A549 (cell line): Measurements from ENCODE around the gene CAMK1. TPM values are rescaled to one million over a fixed set of nuclear protein-coding genes. Genes with fewer than 3 reads are reported as not detected.

Source experiments
- ATAC-seq, 2 experiments: fragments of 200-7000 bp in 1 of 2; fragments of >200 bp in 1 of 2; cut with Nextera tagmentation in 1 of 2; cut with Tn5 transposase in 1 of 2; 3 replicates each; pipeline versions ENCODE4 v1.8.0 to v1.9.1; 2018 to 2020; ENCODE audit warnings: mild to moderate bottlenecking in 1 of 2, moderate library complexity in 1 of 2
- CTCF ChIA-PET: fragments of 300-600 bp; sonication (Branson Sonifier 250); formaldehyde crosslinking; extraction: SDS; loops from one replicate; lab custom pipeline; 2021; ENCODE audit warnings: antibody characterized with exemption, inconsistent platforms; lab: Yijun Ruan, JAX
- POLR2A ChIA-PET: fragments of 350-600 bp; formaldehyde crosslinking; extraction: SDS; loops from one replicate; lab custom pipeline; 2021; ENCODE audit warnings: antibody characterized with exemption, inconsistent platforms; lab: Yijun Ruan, JAX
- DNase-seq, 2 experiments: peaks; one replicate each; pipeline versions ENCODE4 v3.0.0 to v3.0.0-alpha.2; 2011 to 2016; ENCODE audit warnings: low read depth in 1 of 2, low spot score in 1 of 2
- FAIRE-seq: peaks from 2 replicates; lab custom pipeline; 2011; peaks lifted over from hg19 to GRCh38; lab: Jason Lieb, UNC
- H3K27ac ChIP-seq, 2 experiments: fragments of >200 bp; sonication (Bioruptor Twin); formaldehyde crosslinking; 3 replicates each; pipeline ENCODE4 v1.5.1; 2016 to 2017
- H3K4me1 ChIP-seq: fragments of >200 bp; sonication (Bioruptor Twin); formaldehyde crosslinking; 3 replicates; pipeline ENCODE4 v1.6.1; 2016
- H3K4me2 ChIP-seq: fragments of >200 bp; sonication (Bioruptor Twin); formaldehyde crosslinking; 3 replicates; pipeline ENCODE4 v1.6.1; 2016
- H3K4me3 ChIP-seq: fragments of >200 bp; sonication (Bioruptor Twin); formaldehyde crosslinking; 3 replicates; pipeline ENCODE4 v1.5.1; 2016
- H3K9me3 ChIP-seq: fragments of >200 bp; sonication (Bioruptor Twin); formaldehyde crosslinking; 3 replicates; pipeline ENCODE4 v1.6.1; 2016
- CBX2 ChIP-seq: fragments of 200-600 bp; sonication (generic); IDR thresholded peaks from 2 replicates; pipeline ENCODE4 v1.6.1; 2016; ENCODE audit warnings: low read depth, mild to moderate bottlenecking, borderline replicate concordance
- CBX8 ChIP-seq: fragments of 200-600 bp; sonication (generic); IDR thresholded peaks from 2 replicates; pipeline ENCODE4 v1.6.1; 2016
- CEBPB ChIP-seq, 2 experiments: fragments of >200 bp in 1 of 2; sonication (Bioruptor Twin) in 1 of 2; formaldehyde crosslinking in 1 of 2; IDR thresholded peaks; 2 replicates each; pipeline ENCODE4 v1.6.1; 2012 to 2016
- EHF ChIP-seq: fragments of 250-450 bp; sonication (Bioruptor Pico); IDR thresholded peaks from 2 replicates; pipeline ENCODE4 v1.5.0; 2020; ENCODE audit warnings: mild to moderate bottlenecking
- EP300 ChIP-seq, 2 experiments: fragments of >200 bp; sonication (Bioruptor Twin); formaldehyde crosslinking; IDR thresholded peaks; 2 replicates in 1 of 2; 3 replicates in 1 of 2; pipeline ENCODE4 v1.6.1; 2016 to 2017
- FOSL2 ChIP-seq, 2 experiments: fragments of 450-650 bp in 1 of 2; fragments of >200 bp in 1 of 2; sonication (Bioruptor Twin) in 1 of 2; formaldehyde crosslinking; IDR thresholded peaks; 2 replicates each; pipeline versions ENCODE4 v1.5.0 to v1.6.1; 2016 to 2020; ENCODE audit warnings: mild to moderate bottlenecking in 1 of 2, moderate library complexity in 1 of 2
- FOXS1 ChIP-seq: fragments of 250-450 bp; sonication (Bioruptor Pico); IDR thresholded peaks from 2 replicates; pipeline ENCODE4 v1.5.0; 2020; ENCODE audit warnings: mild to moderate bottlenecking, moderate library complexity
- GATA3 ChIP-seq: IDR thresholded peaks from 2 replicates; pipeline ENCODE4 v1.6.1; 2012; ENCODE audit warnings: borderline replicate concordance
- HEYL ChIP-seq: fragments of 250-450 bp; sonication (Bioruptor Pico); IDR thresholded peaks from 2 replicates; pipeline ENCODE4 v1.8.0; 2021; ENCODE audit warnings: mild to moderate bottlenecking, moderate library complexity
- HOXB13 ChIP-seq: fragments of 250-450 bp; sonication (Bioruptor Pico); IDR thresholded peaks from 2 replicates; pipeline ENCODE4 v1.5.0; 2020; ENCODE audit warnings: low read depth, mild to moderate bottlenecking, moderate library complexity
- JUN ChIP-seq, 2 experiments: fragments of >200 bp; sonication (Bioruptor Twin); formaldehyde crosslinking; IDR thresholded peaks; 2 replicates in 1 of 2; 3 replicates in 1 of 2; pipeline ENCODE4 v1.6.1; 2016 to 2017
- JUNB ChIP-seq: fragments of >200 bp; sonication (Bioruptor Twin); formaldehyde crosslinking; IDR thresholded peaks from 2 replicates; pipeline ENCODE4 v1.6.1; 2016
- KDM1A ChIP-seq: fragments of 200-600 bp; sonication (generic); IDR thresholded peaks from 2 replicates; pipeline ENCODE4 v1.6.1; 2016; ENCODE audit warnings: low read depth, mild to moderate bottlenecking
- MYC ChIP-seq: IDR thresholded peaks from 2 replicates; pipeline ENCODE4 v1.6.1; 2012; ENCODE audit warnings: mild to moderate bottlenecking, inconsistent platforms, low read length, improper control_type of control experiment, borderline replicate concordance
- NR3C1 ChIP-seq: fragments of >200 bp; sonication (Bioruptor Twin); formaldehyde crosslinking; IDR thresholded peaks from 3 replicates; pipeline ENCODE4 v1.6.1; 2017
- POLR2A ChIP-seq: IDR thresholded peaks from 2 replicates; pipeline ENCODE4 v1.6.1; 2012; ENCODE audit warnings: mild to moderate bottlenecking, low read length
- RCOR1 ChIP-seq: fragments of 150-350 bp; IDR thresholded peaks from 2 replicates; pipeline ENCODE4 v1.6.1; 2014; ENCODE audit warnings: antibody characterized with exemption, low read length, low read depth
- ZNF302 ChIP-seq: fragments of 250-450 bp; sonication (Bioruptor Pico); IDR thresholded peaks from 2 replicates; pipeline ENCODE4 v1.9.0; 2021; ENCODE audit warnings: inconsistent platforms, mild to moderate bottlenecking, moderate library complexity
- WGBS: methylation state at CpG from one replicate; pipeline ENCODE4 v1.1.6; 2017; ENCODE audit errors: missing lambda C conversion rate; 5-methylcytosine and 5-hydroxymethylcytosine counted together
- polyA plus RNA-seq, 4 experiments: library from polyadenylated mRNA; depleted of rRNA in 3 of 4; stranded (reverse); fragments of >200 nt; fragmentation: RNase III in 1 of 4; extraction: RNeasy Plus Mini Kit Qiagen cat#74134 plus additional on column Dnase treatment in 1 of 4; gene quantifications; 2 replicates in 3 of 4; 3 replicates in 1 of 4; pipeline ENCODE4 v1.2.3, GENCODE V29; 2011 to 2017
- TF ChIP-seq, protein P1 (sequence below): fragments of 450-650 bp; IDR thresholded peaks from 2 replicates; pipeline ENCODE4 v1.6.1; 2014; ENCODE audit warnings: antibody characterized with exemption
- TF ChIP-seq, protein P2 (sequence below): fragments of 150-350 bp; IDR thresholded peaks from 2 replicates; pipeline ENCODE4 v1.6.1; 2014; ENCODE audit warnings: low read depth, mild to moderate bottlenecking, low read length
- TF ChIP-seq, protein P3 (sequence below): IDR thresholded peaks from 2 replicates; pipeline ENCODE4 v1.6.1; 2012; ENCODE audit warnings: low read depth, borderline replicate concordance
- TF ChIP-seq, protein P4 (sequence below): fragments of 250-450 bp; sonication (Bioruptor Pico); IDR thresholded peaks from 2 replicates; pipeline ENCODE4 v1.5.0; 2021; ENCODE audit warnings: mild to moderate bottlenecking, moderate library complexity, borderline replicate concordance

Gene CAMK1
- polyA plus RNA-seq, 2 of the 4 experiments (the other 2 are of a cell fraction) = 13.5 to 15.6 TPM

DNA sequence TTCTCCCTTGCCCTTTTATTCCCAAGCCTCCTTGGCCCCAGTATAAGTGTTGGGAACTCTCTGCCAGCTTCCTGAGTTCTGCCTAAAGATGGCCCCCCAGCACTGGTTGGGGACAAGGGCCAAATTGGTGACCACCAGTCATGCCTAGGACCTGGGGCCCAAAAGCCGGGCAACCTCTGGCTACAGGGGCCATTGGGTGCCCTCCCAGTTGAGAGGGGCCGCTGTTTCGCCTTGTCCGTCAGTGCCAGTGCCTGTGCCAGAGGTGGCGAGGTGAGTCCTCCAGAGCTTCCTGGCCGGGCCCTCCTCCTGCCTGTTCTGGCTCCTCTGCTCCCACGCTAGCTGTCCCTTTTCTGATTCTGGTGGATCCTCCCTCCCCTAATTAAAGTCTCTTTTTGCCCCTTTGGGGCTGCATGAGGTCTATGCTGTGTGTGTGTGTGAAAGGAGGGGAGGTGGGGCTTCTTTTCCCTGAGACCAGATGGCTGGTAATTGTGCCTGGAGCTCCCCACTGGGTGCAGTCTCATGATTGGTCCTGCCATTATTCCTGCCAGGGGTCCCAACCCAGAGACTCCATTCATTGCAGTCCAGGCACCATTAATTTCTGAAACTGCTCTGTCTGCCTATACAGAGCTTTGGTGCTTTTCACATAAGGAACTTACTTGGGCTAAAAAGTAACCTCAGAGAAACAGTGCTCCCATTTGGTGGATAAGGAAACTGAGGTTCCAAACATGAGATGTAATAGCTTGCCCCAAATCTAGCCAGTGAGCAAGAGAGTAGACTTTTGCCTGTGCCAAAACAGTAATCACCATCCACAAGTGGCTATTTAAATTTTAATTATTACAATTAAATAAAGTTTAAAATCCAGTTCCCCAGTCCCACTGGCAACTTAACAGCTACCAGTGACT is 37.2 kb upstream of the CAMK1 start:
- Histone ChIP-seq H3K27ac (no peak overlapping the region), H3K9me3 (no peaks in the 10 kb centered on the region), H3K4me2 (no peak overlapping the region), H3K4me1 (peaks cover 25% of the 10 kb centered on the region), H3K4me3 (no peak overlapping the region)
- ATAC-seq = no peak
- CTCF ChIA-PET = interaction anchor here (0.6 to 2.0 kb wide), 9 partner anchors 14 to 440 kb away, joined by 3 to 8 read pairs (median 3); partner anchors contain the start of genes ARPC4, CRELD1 and TADA3
- 100% methylated on average over 7 of the region's 7 CpGs for WGBS
- TF ChIP-seq JUNB = no peak
- 0 out of 2 replicates have a peak, but pooled peaks have one; percentile 28 for TF ChIP-seq KDM1A
- DNase-seq = no peak
- FAIRE-seq = no peak
- POLR2A ChIA-PET = interaction anchor here (3.2 kb wide), 1 partner anchor 14 kb away, joined by 17 read pairs; the partner anchor contains the start of genes ARPC4 and TADA3

DNA sequence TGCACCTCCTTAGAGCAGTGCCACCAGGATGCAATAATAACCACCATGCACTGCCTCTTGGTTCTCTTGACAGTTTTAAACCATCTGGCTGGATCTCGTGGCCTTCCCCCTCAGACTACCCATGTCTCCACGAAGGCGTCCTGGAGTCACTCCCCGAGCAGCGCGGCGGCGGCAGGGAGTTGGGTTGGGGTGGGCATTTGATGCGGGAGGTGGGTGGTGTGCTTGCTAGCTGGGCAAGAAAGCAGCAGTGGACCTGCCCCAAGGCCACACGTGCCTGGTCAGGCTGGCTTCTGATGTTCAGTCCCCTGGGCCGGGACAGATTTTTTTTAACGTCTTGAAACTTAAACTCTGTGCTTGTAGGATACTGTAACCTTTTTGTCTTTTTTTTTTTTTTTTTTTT is 36.4 kb upstream of the CAMK1 start:
- no peak for DNase-seq
- no peak for FAIRE-seq
- POLR2A ChIA-PET = interaction anchor here (3.8 kb wide), 1 partner anchor 13 kb away, joined by 14 read pairs; the partner anchor contains the start of genes ARPC4 and TADA3
- WGBS = 95% methylated on average over 12 of the region's 12 CpGs
- no peak for ATAC-seq
- TF ChIP-seq GATA3 = no peak
- no peak overlapping the region for H3K4me3 ChIP-seq
- H3K4me1 ChIP-seq = peaks cover 25% of the 10 kb centered on the region
- no peaks in the 10 kb centered on the region for H3K9me3 ChIP-seq
- H3K27ac ChIP-seq = no peak overlapping the region
- CTCF ChIA-PET = interaction anchor here (1.2 to 1.9 kb wide), 2 partner anchors 13 to 91 kb away, joined by 5 read pairs; partner anchors contain the start of genes ARPC4 and TADA3
- H3K4me2 ChIP-seq = no peak overlapping the region

DNA sequence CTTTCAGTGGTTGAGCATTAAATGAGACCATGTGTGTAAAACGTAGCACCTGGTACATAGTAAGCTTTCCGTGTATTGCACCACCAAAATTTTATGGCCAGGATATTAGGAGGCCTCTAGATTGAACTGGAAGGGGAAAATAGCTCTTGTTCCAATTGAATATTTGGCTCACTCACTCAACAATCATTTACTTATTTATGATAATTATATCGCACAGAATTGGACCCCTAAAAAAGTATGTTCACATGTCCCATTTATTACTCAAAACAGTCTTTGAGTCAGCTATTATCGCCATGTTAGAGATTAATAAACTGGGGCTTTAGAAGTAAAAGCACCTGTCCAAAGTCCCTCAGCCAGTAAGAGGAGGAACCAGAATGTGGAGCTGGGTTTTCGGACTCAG is 35.2 kb upstream of the CAMK1 start:
- H3K4me2 ChIP-seq = no peak overlapping the region
- 93% methylated on average over 5 of the region's 5 CpGs for WGBS
- no peak overlapping the region for H3K27ac ChIP-seq
- TF ChIP-seq HOXB13 (no peak), JUNB (no peak), EP300 (IDR thresholded peaks at IDR 0.05) (no peak), POLR2A (no peak), ZNF302 (no peak), MYC (no peak), RCOR1 (no peak), CBX8 (no peak), FOXS1 (no peak), CEBPB (IDR thresholded peaks at IDR 0.05) (no peak), JUN (IDR thresholded peaks at IDR 0.05) (no peak), CBX2 (no peak), EHF (CRISPR knock-in tag) (no peak), NR3C1 (no peak), FOSL2 (IDR thresholded peaks at IDR 0.05) (no peak), FOSL2 (CRISPR knock-in tag; IDR thresholded peaks at IDR 0.05) (no peak), HEYL (CRISPR knock-in tag) (no peak)
- TF ChIP-seq, protein P1, sequence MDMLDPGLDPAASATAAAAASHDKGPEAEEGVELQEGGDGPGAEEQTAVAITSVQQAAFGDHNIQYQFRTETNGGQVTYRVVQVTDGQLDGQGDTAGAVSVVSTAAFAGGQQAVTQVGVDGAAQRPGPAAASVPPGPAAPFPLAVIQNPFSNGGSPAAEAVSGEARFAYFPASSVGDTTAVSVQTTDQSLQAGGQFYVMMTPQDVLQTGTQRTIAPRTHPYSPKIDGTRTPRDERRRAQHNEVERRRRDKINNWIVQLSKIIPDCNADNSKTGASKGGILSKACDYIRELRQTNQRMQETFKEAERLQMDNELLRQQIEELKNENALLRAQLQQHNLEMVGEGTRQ = no peak
- TF ChIP-seq, protein P2, sequence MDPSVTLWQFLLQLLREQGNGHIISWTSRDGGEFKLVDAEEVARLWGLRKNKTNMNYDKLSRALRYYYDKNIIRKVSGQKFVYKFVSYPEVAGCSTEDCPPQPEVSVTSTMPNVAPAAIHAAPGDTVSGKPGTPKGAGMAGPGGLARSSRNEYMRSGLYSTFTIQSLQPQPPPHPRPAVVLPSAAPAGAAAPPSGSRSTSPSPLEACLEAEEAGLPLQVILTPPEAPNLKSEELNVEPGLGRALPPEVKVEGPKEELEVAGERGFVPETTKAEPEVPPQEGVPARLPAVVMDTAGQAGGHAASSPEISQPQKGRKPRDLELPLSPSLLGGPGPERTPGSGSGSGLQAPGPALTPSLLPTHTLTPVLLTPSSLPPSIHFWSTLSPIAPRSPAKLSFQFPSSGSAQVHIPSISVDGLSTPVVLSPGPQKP = no peak
- TF ChIP-seq, protein P3, sequence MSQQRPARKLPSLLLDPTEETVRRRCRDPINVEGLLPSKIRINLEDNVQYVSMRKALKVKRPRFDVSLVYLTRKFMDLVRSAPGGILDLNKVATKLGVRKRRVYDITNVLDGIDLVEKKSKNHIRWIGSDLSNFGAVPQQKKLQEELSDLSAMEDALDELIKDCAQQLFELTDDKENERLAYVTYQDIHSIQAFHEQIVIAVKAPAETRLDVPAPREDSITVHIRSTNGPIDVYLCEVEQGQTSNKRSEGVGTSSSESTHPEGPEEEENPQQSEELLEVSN = no peak
- TF ChIP-seq, protein P4, sequence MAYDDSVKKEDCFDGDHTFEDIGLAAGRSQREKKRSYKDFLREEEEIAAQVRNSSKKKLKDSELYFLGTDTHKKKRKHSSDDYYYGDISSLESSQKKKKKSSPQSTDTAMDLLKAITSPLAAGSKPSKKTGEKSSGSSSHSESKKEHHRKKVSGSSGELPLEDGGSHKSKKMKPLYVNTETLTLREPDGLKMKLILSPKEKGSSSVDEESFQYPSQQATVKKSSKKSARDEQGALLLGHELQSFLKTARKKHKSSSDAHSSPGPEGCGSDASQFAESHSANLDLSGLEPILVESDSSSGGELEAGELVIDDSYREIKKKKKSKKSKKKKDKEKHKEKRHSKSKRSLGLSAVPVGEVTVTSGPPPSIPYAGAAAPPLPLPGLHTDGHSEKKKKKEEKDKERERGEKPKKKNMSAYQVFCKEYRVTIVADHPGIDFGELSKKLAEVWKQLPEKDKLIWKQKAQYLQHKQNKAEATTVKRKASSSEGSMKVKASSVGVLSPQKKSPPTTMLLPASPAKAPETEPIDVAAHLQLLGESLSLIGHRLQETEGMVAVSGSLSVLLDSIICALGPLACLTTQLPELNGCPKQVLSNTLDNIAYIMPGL (CRISPR knock-in tag) = no peak
- no peak for DNase-seq
- ATAC-seq = no peak
- ChIA-PET POLR2A (interaction anchor here (3.8 kb wide), 1 partner anchor 12 kb away, joined by 14 read pairs; the partner anchor contains the start of genes ARPC4 and TADA3), CTCF (interaction anchor here (0.9 to 2.6 kb wide), 8 partner anchors 12 to 142 kb away, joined by 3 to 11 read pairs (median 4); partner anchors contain the start of genes ARPC4, IL17RC and TADA3)
- H3K4me1 ChIP-seq = peaks cover 18% of the 10 kb centered on the region
- H3K4me3 ChIP-seq = no peak overlapping the region
- no peak for FAIRE-seq
- no peaks in the 10 kb centered on the region for H3K9me3 ChIP-seq
